LNCAP (cell line): ENCODE results near the gene PCCA.

Experiments
- TF ChIP-seq, protein P1 (sequence below): fragments of 450-650 bp; IDR thresholded peaks from 2 replicates; pipeline ENCODE4 v1.5.1; 2017; ENCODE audit warnings: mild to moderate bottlenecking

PCCA gene

DNA sequence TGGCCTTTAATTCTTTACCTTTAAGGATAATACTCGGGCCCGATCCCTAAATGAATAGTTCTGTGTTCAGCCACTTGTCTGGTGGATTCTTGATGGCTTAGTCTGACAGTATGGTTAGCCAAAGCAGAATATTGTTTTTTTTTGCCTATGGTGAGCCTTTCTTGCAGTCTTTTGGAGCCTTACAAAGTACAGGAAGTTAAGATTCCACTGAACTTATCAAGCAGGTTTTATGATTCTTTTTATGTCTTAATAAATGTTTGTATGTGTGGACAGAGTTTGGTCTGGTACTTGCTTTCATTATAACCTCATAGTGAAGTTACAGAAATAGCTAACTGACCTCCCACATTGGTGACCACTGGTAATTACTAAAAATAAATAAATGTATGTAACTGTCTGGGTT is 17.1 kb downstream of the PCCA start:
- TF ChIP-seq, protein P1, sequence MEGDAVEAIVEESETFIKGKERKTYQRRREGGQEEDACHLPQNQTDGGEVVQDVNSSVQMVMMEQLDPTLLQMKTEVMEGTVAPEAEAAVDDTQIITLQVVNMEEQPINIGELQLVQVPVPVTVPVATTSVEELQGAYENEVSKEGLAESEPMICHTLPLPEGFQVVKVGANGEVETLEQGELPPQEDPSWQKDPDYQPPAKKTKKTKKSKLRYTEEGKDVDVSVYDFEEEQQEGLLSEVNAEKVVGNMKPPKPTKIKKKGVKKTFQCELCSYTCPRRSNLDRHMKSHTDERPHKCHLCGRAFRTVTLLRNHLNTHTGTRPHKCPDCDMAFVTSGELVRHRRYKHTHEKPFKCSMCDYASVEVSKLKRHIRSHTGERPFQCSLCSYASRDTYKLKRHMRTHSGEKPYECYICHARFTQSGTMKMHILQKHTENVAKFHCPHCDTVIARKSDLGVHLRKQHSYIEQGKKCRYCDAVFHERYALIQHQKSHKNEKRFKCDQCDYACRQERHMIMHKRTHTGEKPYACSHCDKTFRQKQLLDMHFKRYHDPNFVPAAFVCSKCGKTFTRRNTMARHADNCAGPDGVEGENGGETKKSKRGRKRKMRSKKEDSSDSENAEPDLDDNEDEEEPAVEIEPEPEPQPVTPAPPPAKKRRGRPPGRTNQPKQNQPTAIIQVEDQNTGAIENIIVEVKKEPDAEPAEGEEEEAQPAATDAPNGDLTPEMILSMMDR = no peak

- TF ChIP-seq, protein P1 = no peak
Observed at GRCh38 chr13:100106705-100107104, 17.8 kb downstream of the PCCA start.

- TF ChIP-seq, protein P1 = no peak
Observed at GRCh38 chr13:100108913-100109507, 20.1 kb downstream of the PCCA start.

- TF ChIP-seq, protein P1 = no peak
Observed at GRCh38 chr13:100110269-100110668, 21.4 kb downstream of the PCCA start.

DNA sequence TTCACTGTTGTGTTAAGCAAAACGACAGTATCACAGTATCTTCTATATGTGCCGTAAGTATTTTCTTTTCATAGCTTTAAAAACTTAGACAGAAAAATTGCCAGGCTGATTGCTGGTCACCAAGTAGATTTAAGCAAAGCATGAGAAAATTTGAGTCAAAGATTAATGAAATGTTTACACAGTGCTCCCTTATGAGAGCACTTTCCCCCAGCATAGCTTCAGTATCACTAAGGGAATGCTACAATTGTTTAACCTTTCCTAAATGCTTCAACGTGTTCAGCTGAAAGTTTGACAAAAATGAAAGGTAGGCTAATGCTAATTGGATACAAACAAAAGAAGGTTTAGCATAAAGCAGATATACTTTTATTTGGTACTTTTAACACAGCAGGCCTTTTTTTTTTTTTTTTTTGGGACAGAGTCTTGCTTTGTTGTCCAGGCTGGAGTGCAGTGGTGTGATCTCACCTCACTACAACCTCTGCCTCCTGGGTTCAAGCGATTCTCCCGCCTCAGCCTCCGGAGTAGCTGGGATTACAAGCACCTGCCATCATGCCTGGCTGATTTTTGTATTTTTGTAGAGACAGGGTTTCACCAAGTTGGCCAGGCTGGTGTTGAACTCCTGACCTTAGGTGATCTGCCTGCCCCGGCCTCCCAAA is 23.4 kb downstream of the PCCA start:
- TF ChIP-seq, protein P1 = no peak

DNA sequence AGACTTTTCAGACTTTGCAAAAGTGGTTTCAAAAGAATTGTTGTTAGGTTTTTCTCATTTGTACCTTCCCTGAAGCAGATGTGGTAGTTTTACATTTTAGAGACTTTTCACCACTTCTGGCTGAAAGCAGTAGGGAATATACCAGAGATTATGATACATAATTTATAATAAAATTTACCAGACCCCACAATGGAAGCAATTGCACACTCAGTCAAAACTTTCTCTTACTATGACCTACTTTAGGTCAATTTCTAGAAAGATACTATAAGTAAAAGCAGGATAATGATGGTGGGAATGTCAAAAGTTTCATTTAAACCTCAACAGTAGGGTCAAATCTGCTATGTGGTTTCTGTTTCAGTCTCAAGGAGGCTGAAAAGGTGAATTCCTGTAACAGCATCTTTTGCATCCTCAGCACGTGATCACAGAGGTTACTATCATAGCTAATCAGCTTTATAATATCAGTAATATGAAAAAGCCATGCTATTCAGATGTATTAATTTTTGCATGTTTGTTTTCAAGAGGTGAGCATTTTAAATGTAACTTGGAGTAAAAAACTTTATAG is 26.9 kb downstream of the PCCA start:
- TF ChIP-seq, protein P1 = no peak

- TF ChIP-seq, protein P1 = no peak
Observed at GRCh38 chr13:100124265-100124664, 35.4 kb downstream of the PCCA start.
